ENCODE results near the gene AHRR. TPM values are rescaled to one million over a fixed set of nuclear protein-coding genes. Genes with fewer than 3 reads are reported as not detected.

Gene AHRR
- total RNA-seq, 1 experiment from 2014 or later, result 2.6 TPM

GRCh38 chr5:355958-356357 lies 34.4 kb downstream of the AHRR start:
- no peak overlapping the region for H3K4me2 ChIP-seq (ENCODE audit: low read depth, low read length, poor library complexity, severe bottlenecking)
- no peaks in the 10 kb centered on the region for H4K20me1 ChIP-seq (ENCODE audit: insufficient read depth, low read depth, low read length)
- no peak overlapping the region for H3K4me3 ChIP-seq (ENCODE audit: low read length)
- DNase-seq, result no peak
- H3K9me3 ChIP-seq (ENCODE audit: low read length), result no peaks in the 10 kb centered on the region
- H2AFZ ChIP-seq (ENCODE audit: low read length), result no peak overlapping the region
- no peaks in the 10 kb centered on the region for H3K79me2 ChIP-seq (ENCODE audit: low read length)
- no peaks in the 10 kb centered on the region for H3K4me1 ChIP-seq (ENCODE audit: low read length)
- no peak overlapping the region for H3K27ac ChIP-seq (ENCODE audit: low read length)
- no peak overlapping the region for H3K9ac ChIP-seq (ENCODE audit: low read length)
- H3K27me3 ChIP-seq (ENCODE audit: low read length), result no peaks in the 10 kb centered on the region
- H3K36me3 ChIP-seq (ENCODE audit: insufficient read depth, low read length), result peaks cover 3% of the 10 kb centered on the region; the same call in 1 of the 2 replicates
- no peaks in the 10 kb centered on the region for H3K9me2 ChIP-seq (replicated peaks; ENCODE audit: insufficient read depth, low read length)

GRCh38 chr5:359301-359897 lies 37.9 kb downstream of the AHRR start:
- no peak overlapping the region for H3K27ac ChIP-seq (ENCODE audit: low read length)
- H4K20me1 ChIP-seq (ENCODE audit: insufficient read depth, low read depth, low read length), result no peaks in the 10 kb centered on the region
- no peaks in the 10 kb centered on the region for H3K9me3 ChIP-seq (ENCODE audit: low read length)
- no peaks in the 10 kb centered on the region for H3K4me1 ChIP-seq (ENCODE audit: low read length)
- no peak overlapping the region for H2AFZ ChIP-seq (ENCODE audit: low read length)
- no peaks in the 10 kb centered on the region for H3K27me3 ChIP-seq (ENCODE audit: low read length)
- H3K4me2 ChIP-seq (ENCODE audit: low read depth, low read length, poor library complexity, severe bottlenecking), result no peak overlapping the region
- no peaks in the 10 kb centered on the region; the same call in 1 of the 2 replicates for H3K36me3 ChIP-seq (ENCODE audit: insufficient read depth, low read length)
- no peaks in the 10 kb centered on the region for H3K9me2 ChIP-seq (replicated peaks; ENCODE audit: insufficient read depth, low read length)
- no peak for DNase-seq
- H3K4me3 ChIP-seq (ENCODE audit: low read length), result no peak overlapping the region
- no peak overlapping the region for H3K9ac ChIP-seq (ENCODE audit: low read length)
- H3K79me2 ChIP-seq (ENCODE audit: low read length), result no peaks in the 10 kb centered on the region

GRCh38 chr5:360257-361027 lies 38.9 kb downstream of the AHRR start:
- no peak overlapping the region for H3K4me2 ChIP-seq (ENCODE audit: low read depth, low read length, poor library complexity, severe bottlenecking)
- no peaks in the 10 kb centered on the region; the same call in 1 of the 2 replicates for H3K36me3 ChIP-seq (ENCODE audit: insufficient read depth, low read length)
- H3K79me2 ChIP-seq (ENCODE audit: low read length), result no peaks in the 10 kb centered on the region
- DNase-seq, result no peak
- no peak overlapping the region for H3K9ac ChIP-seq (ENCODE audit: low read length)
- no peaks in the 10 kb centered on the region for H3K27me3 ChIP-seq (ENCODE audit: low read length)
- no peak overlapping the region for H3K4me3 ChIP-seq (ENCODE audit: low read length)
- no peak overlapping the region for H2AFZ ChIP-seq (ENCODE audit: low read length)
- H4K20me1 ChIP-seq (ENCODE audit: insufficient read depth, low read depth, low read length), result no peaks in the 10 kb centered on the region
- H3K27ac ChIP-seq (ENCODE audit: low read length), result no peak overlapping the region
- H3K9me3 ChIP-seq (ENCODE audit: low read length), result no peaks in the 10 kb centered on the region
- H3K9me2 ChIP-seq (replicated peaks; ENCODE audit: insufficient read depth, low read length), result no peaks in the 10 kb centered on the region
- no peaks in the 10 kb centered on the region for H3K4me1 ChIP-seq (ENCODE audit: low read length)

- H3K36me3 ChIP-seq (ENCODE audit: insufficient read depth, low read length), result no peaks in the 10 kb centered on the region; the same call in 1 of the 2 replicates
Observed at GRCh38 chr5:362189-362588, 40.7 kb downstream of the AHRR start.

GRCh38 chr5:362978-363765 lies 41.7 kb downstream of the AHRR start:
- Histone ChIP-seq H3K4me1 (ENCODE audit: low read length) (peaks cover 4% of the 10 kb centered on the region), H2AFZ (ENCODE audit: low read length) (no peak overlapping the region), H3K79me2 (ENCODE audit: low read length) (no peaks in the 10 kb centered on the region), H3K9me3 (ENCODE audit: low read length) (no peaks in the 10 kb centered on the region), H3K4me2 (ENCODE audit: low read depth, low read length, poor library complexity, severe bottlenecking) (no peak overlapping the region), H3K36me3 (ENCODE audit: insufficient read depth, low read length) (no peaks in the 10 kb centered on the region; the same call in 1 of the 2 replicates), H3K4me3 (ENCODE audit: low read length) (no peak overlapping the region), H3K27ac (ENCODE audit: low read length) (no peak overlapping the region), H4K20me1 (ENCODE audit: insufficient read depth, low read depth, low read length) (no peaks in the 10 kb centered on the region), H3K9me2 (replicated peaks; ENCODE audit: insufficient read depth, low read length) (no peaks in the 10 kb centered on the region), H3K9ac (ENCODE audit: low read length) (no peak overlapping the region), H3K27me3 (ENCODE audit: low read length) (no peaks in the 10 kb centered on the region)
- no peak for DNase-seq

More at GRCh38 chr5:362189-362588, 40.7 kb downstream of the AHRR start:
- Histone ChIP-seq H3K27ac (ENCODE audit: low read length) (no peak overlapping the region), H3K4me3 (ENCODE audit: low read length) (no peak overlapping the region), H3K4me1 (ENCODE audit: low read length) (peaks cover 2% of the 10 kb centered on the region; the same call in 1 of the 2 replicates), H3K27me3 (ENCODE audit: low read length) (no peaks in the 10 kb centered on the region), H2AFZ (ENCODE audit: low read length) (no peak overlapping the region), H3K9ac (ENCODE audit: low read length) (no peak overlapping the region), H3K79me2 (ENCODE audit: low read length) (no peaks in the 10 kb centered on the region), H3K9me3 (ENCODE audit: low read length) (no peaks in the 10 kb centered on the region), H4K20me1 (ENCODE audit: insufficient read depth, low read depth, low read length) (no peaks in the 10 kb centered on the region), H3K9me2 (replicated peaks; ENCODE audit: insufficient read depth, low read length) (no peaks in the 10 kb centered on the region), H3K4me2 (ENCODE audit: low read depth, low read length, poor library complexity, severe bottlenecking) (no peak overlapping the region)
- DNase-seq, result no peak

- Histone ChIP-seq H3K9me2 (replicated peaks; ENCODE audit: insufficient read depth, low read length) (no peaks in the 10 kb centered on the region), H3K27ac (ENCODE audit: low read length) (no peak overlapping the region), H3K9ac (ENCODE audit: low read length) (no peak overlapping the region), H3K79me2 (ENCODE audit: low read length) (no peaks in the 10 kb centered on the region), H3K4me3 (ENCODE audit: low read length) (no peak overlapping the region), H3K4me1 (ENCODE audit: low read length) (peaks cover 15% of the 10 kb centered on the region), H3K9me3 (ENCODE audit: low read length) (no peaks in the 10 kb centered on the region), H4K20me1 (ENCODE audit: insufficient read depth, low read depth, low read length) (peaks cover 5% of the 10 kb centered on the region; the same call in 1 of the 2 replicates), H3K4me2 (ENCODE audit: low read depth, low read length, poor library complexity, severe bottlenecking) (no peak overlapping the region), H3K27me3 (ENCODE audit: low read length) (no peaks in the 10 kb centered on the region), H3K36me3 (ENCODE audit: insufficient read depth, low read length) (no peaks in the 10 kb centered on the region; the same call in 1 of the 2 replicates), H2AFZ (ENCODE audit: low read length) (no peak overlapping the region)
- DNase-seq, result no peak
Observed at GRCh38 chr5:364497-364896, 43.0 kb downstream of the AHRR start.

GRCh38 chr5:366541-367357 lies 45.2 kb downstream of the AHRR start:
- Histone ChIP-seq H3K4me2 (ENCODE audit: low read depth, low read length, poor library complexity, severe bottlenecking) (no peak overlapping the region), H3K9ac (ENCODE audit: low read length) (no peak overlapping the region), H3K27ac (ENCODE audit: low read length) (no peak overlapping the region), H3K4me1 (ENCODE audit: low read length) (peaks cover 15% of the 10 kb centered on the region), H3K36me3 (ENCODE audit: insufficient read depth, low read length) (no peaks in the 10 kb centered on the region; the same call in 1 of the 2 replicates), H3K79me2 (ENCODE audit: low read length) (no peaks in the 10 kb centered on the region), H3K27me3 (ENCODE audit: low read length) (no peaks in the 10 kb centered on the region), H4K20me1 (ENCODE audit: insufficient read depth, low read depth, low read length) (peaks cover 5% of the 10 kb centered on the region; the same call in 1 of the 2 replicates), H2AFZ (ENCODE audit: low read length) (no peak overlapping the region), H3K9me3 (ENCODE audit: low read length) (no peaks in the 10 kb centered on the region), H3K4me3 (ENCODE audit: low read length) (no peak overlapping the region), H3K9me2 (replicated peaks; ENCODE audit: insufficient read depth, low read length) (no peaks in the 10 kb centered on the region)
- no peak for DNase-seq

All from Karpas-422 (cell line).